ENCODE measurements around the gene ATP1B1.

The ATP1B1 gene

GRCh38 chr1:169099561-169099960, 6.9 kb upstream of the ATP1B1 start:
- H3K4me1 ChIP-seq (ENCODE audit: control insufficient read depth, low read length): no peaks in the 10 kb centered on the region
- no peaks in the 10 kb centered on the region for H4K20me1 ChIP-seq (ENCODE audit: control insufficient read depth, insufficient read depth, low read depth, low read length)
- no peak overlapping the region for H3K27ac ChIP-seq (ENCODE audit: low read depth, low read length)
- no peak for TF ChIP-seq EZH2phosphoT487 (IDR thresholded peaks at IDR 0.05; ENCODE audit: borderline replicate concordance, low read length)
- no peak for TF ChIP-seq CTCF (IDR thresholded peaks at IDR 0.05; ENCODE audit: low read depth, low read length, poor library complexity, severe bottlenecking)
- H3K27me3 ChIP-seq (ENCODE audit: control insufficient read depth, low read length): peaks cover 30% of the 10 kb centered on the region
- H3K36me3 ChIP-seq (ENCODE audit: control insufficient read depth, low read length): no peaks in the 10 kb centered on the region
- no peak overlapping the region for H3K4me2 ChIP-seq (ENCODE audit: low read length)
- H3K9me2 ChIP-seq (replicated peaks; ENCODE audit: control insufficient read depth, low read length): no peaks in the 10 kb centered on the region
- H3K9me3 ChIP-seq (ENCODE audit: control insufficient read depth, insufficient read depth, low read length): no peaks in the 10 kb centered on the region
- H3F3A ChIP-seq (ENCODE audit: control insufficient read depth, insufficient read depth): no peaks in the 10 kb centered on the region
- no peaks in the 10 kb centered on the region for H3K79me2 ChIP-seq (ENCODE audit: control insufficient read depth, low read length)
- H3K4me3 ChIP-seq (ENCODE audit: low read length): no peak overlapping the region

- TF ChIP-seq CTCF (IDR thresholded peaks at IDR 0.05; ENCODE audit: low read depth, low read length, poor library complexity, severe bottlenecking) (no peak), EZH2phosphoT487 (IDR thresholded peaks at IDR 0.05; ENCODE audit: borderline replicate concordance, low read length) (no peak)
- H4K20me1 ChIP-seq (ENCODE audit: control insufficient read depth, insufficient read depth, low read depth, low read length): no peaks in the 10 kb centered on the region
These were observed 6.3 kb upstream of the ATP1B1 start for GRCh38 chr1:169100208-169100607.

GRCh38 chr1:169100651-169101088, 5.8 kb upstream of the ATP1B1 start:
- H3K9me3 ChIP-seq (ENCODE audit: control insufficient read depth, insufficient read depth, low read length): no peaks in the 10 kb centered on the region
- no peaks in the 10 kb centered on the region for H3K9me2 ChIP-seq (replicated peaks; ENCODE audit: control insufficient read depth, low read length)
- H3K27ac ChIP-seq (ENCODE audit: low read depth, low read length): no peak overlapping the region
- no peaks in the 10 kb centered on the region for H4K20me1 ChIP-seq (ENCODE audit: control insufficient read depth, insufficient read depth, low read depth, low read length)
- peaks cover 36% of the 10 kb centered on the region for H3K27me3 ChIP-seq (ENCODE audit: control insufficient read depth, low read length)
- H3K4me2 ChIP-seq (ENCODE audit: low read length): no peak overlapping the region
- no peak overlapping the region for H3K4me3 ChIP-seq (ENCODE audit: low read length)
- TF ChIP-seq EZH2phosphoT487 (IDR thresholded peaks at IDR 0.05; ENCODE audit: borderline replicate concordance, low read length) (no peak), CTCF (IDR thresholded peaks at IDR 0.05; ENCODE audit: low read depth, low read length, poor library complexity, severe bottlenecking) (no peak)
- no peaks in the 10 kb centered on the region for H3K79me2 ChIP-seq (ENCODE audit: control insufficient read depth, low read length)
- no peaks in the 10 kb centered on the region for H3F3A ChIP-seq (ENCODE audit: control insufficient read depth, insufficient read depth)
- peaks cover 4% of the 10 kb centered on the region; the same call in 1 of the 2 replicates for H3K4me1 ChIP-seq (ENCODE audit: control insufficient read depth, low read length)
- H3K36me3 ChIP-seq (ENCODE audit: control insufficient read depth, low read length): no peaks in the 10 kb centered on the region

More at GRCh38 chr1:169100208-169100607, 6.3 kb upstream of the ATP1B1 start:
- H3K27me3 ChIP-seq (ENCODE audit: control insufficient read depth, low read length): peaks cover 33% of the 10 kb centered on the region
- no peaks in the 10 kb centered on the region for H3F3A ChIP-seq (ENCODE audit: control insufficient read depth, insufficient read depth)
- H3K9me2 ChIP-seq (replicated peaks; ENCODE audit: control insufficient read depth, low read length): no peaks in the 10 kb centered on the region
- no peak overlapping the region for H3K27ac ChIP-seq (ENCODE audit: low read depth, low read length)
- H3K4me2 ChIP-seq (ENCODE audit: low read length): no peak overlapping the region
- no peak overlapping the region for H3K4me3 ChIP-seq (ENCODE audit: low read length)
- H3K79me2 ChIP-seq (ENCODE audit: control insufficient read depth, low read length): no peaks in the 10 kb centered on the region
- H3K4me1 ChIP-seq (ENCODE audit: control insufficient read depth, low read length): no peaks in the 10 kb centered on the region
- H3K9me3 ChIP-seq (ENCODE audit: control insufficient read depth, insufficient read depth, low read length): no peaks in the 10 kb centered on the region
- no peaks in the 10 kb centered on the region for H3K36me3 ChIP-seq (ENCODE audit: control insufficient read depth, low read length)

All from DOHH2 (cell line).